Gastroesophageal sphincter (tissue), 4 donors: ENCODE data around the gene ANKRD35. TPM values are rescaled to one million over a fixed set of nuclear protein-coding genes. Genes with fewer than 3 reads are reported as not detected.

Experiments
- ATAC-seq: fragments of 150-250 bp; one replicate; pipeline ENCODE4 v1.9.1; 2016; ENCODE audit warnings: mild to moderate bottlenecking, moderate library complexity
- H3K27ac ChIP-seq, 4 donors: fragments of 200-600 bp; sonication (generic) in 3 of 4; 1 replicate in 3 of 4; 2 replicates in 1 of 4; pipeline ENCODE4 v1.5.1; 2016 to 2019
- H3K27me3 ChIP-seq: fragments of 200-600 bp; sonication (generic); one replicate; pipeline ENCODE4 v1.5.1; 2019
- H3K36me3 ChIP-seq, 2 donors: fragments of 200-600 bp; sonication (generic); one replicate each; pipeline ENCODE4 v1.5.1; 2019; ENCODE audit warnings: control low read depth in 1 of 2
- H3K4me1 ChIP-seq, 3 donors: fragments of 200-600 bp; sonication (generic); 1 replicate in 2 of 3; 2 replicates in 1 of 3; pipeline ENCODE4 v1.5.1; 2016 to 2019; ENCODE audit warnings: control low read depth in 2 of 3
- H3K4me3 ChIP-seq, 2 donors: fragments of 200-600 bp; sonication (generic); one replicate each; pipeline ENCODE4 v1.5.1; 2019; ENCODE audit warnings: mild to moderate bottlenecking in 1 of 2, moderate library complexity in 1 of 2
- H3K9me3 ChIP-seq, 3 donors: fragments of 200-600 bp; sonication (generic); one replicate each; pipeline ENCODE4 v1.5.1; 2017 to 2019; ENCODE audit warnings: control low read depth in 2 of 3
- CTCF ChIP-seq, 4 experiments: fragments of 200-600 bp in 2 of 4; fragments of 450-650 bp in 2 of 4; sonication (generic) in 1 of 4; IDR thresholded peaks; one replicate each; pipeline ENCODE4 v1.5.1; 2017 to 2019; ENCODE audit warnings: antibody characterized with exemption in 4 of 4, mild to moderate bottlenecking in 2 of 4, moderate library complexity in 2 of 4
- EP300 ChIP-seq: sonication (generic); formaldehyde crosslinking; IDR thresholded peaks from one replicate; pipeline ENCODE4 v1.6.1; 2017; ENCODE audit warnings: antibody characterized with exemption, mild to moderate bottlenecking
- POLR2A ChIP-seq, 2 donors: fragments of 450-650 bp; IDR thresholded peaks; one replicate each; pipeline ENCODE4 v1.6.1; 2017; ENCODE audit warnings: antibody characterized with exemption in 2 of 2, mild to moderate bottlenecking in 2 of 2, moderate library complexity in 1 of 2
- POLR2AphosphoS5 ChIP-seq: sonication (generic); formaldehyde crosslinking; IDR thresholded peaks from one replicate; pipeline ENCODE4 v1.6.1; 2017; ENCODE audit warnings: antibody characterized with exemption
- WGBS, 2 donors: methylation state at CpG; one replicate each; pipeline ENCODE4 v1.1.5; 2018; ENCODE audit warnings: low coverage in 1 of 2; 5-methylcytosine and 5-hydroxymethylcytosine counted together
- total RNA-seq, 4 donors: library from RNA; depleted of rRNA; stranded (reverse); fragments of >200 nt; gene quantifications; one replicate each; pipeline ENCODE4 v1.1.0, GENCODE V29; 2016

The ANKRD35 gene
- total RNA-seq, 4 donors from 2014 or later = 5.2 to 13.7 (median 7.9) TPM

DNA sequence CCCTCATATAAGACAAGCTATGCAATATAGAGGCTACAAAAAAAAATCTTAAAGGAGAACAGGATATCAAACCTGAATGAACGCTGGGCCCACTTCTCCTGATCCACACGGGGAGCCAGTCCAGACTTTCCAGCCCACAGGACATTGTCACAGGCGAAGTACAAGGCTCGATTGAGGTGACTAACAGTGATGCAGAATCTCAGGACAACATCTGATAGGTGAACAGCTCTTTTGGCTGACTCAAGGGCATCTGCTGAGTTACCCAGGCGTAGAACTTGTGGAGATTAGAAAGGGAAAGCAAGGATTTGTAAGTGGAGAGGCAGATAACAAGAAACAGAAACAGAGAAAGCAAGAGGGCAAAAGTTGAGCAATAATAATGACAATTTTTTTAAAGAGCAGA, 31.1 kb upstream of the ANKRD35 start:
- H3K36me3 ChIP-seq = peaks cover 0 to 55% of the 10 kb centered on the region in 2 donors
- no peak for ATAC-seq
- TF ChIP-seq POLR2AphosphoS5 (no peak), CTCF (IDR thresholded peaks at IDR 0.05) (no peak), EP300 (no peak), POLR2A (IDR thresholded peaks at IDR 0.05) (no peak)
- peaks cover 3 to 35% (median 22%) of the 10 kb centered on the region in 3 donors for H3K4me1 ChIP-seq
- no peaks in the 10 kb centered on the region for H3K9me3 ChIP-seq
- peak overlapping the region in 1 of 4 donors; percentile 92 for H3K27ac ChIP-seq
- no peaks in the 10 kb centered on the region for H3K27me3 ChIP-seq
- no peak overlapping the region for H3K4me3 ChIP-seq
- WGBS, 2 donors = 69 to 79% methylated on average over 5 of the region's 5 CpGs

- no peak for ATAC-seq
Measured at GRCh38 chr1:145912128-145912641, 26.5 kb upstream of the ANKRD35 start.

GRCh38 chr1:145908653-145909052, 23.0 kb upstream of the ANKRD35 start:
- WGBS, 2 donors = 36 to 71% methylated on average over 1 of the region's 1 CpG
- no peaks in the 10 kb centered on the region for H3K9me3 ChIP-seq
- H3K36me3 ChIP-seq = peaks cover 0 to 33% of the 10 kb centered on the region in 2 donors
- no peak overlapping the region for H3K4me3 ChIP-seq
- H3K27me3 ChIP-seq = no peaks in the 10 kb centered on the region
- H3K27ac ChIP-seq = no peak overlapping the region
- peaks cover 0 to 12% (median 3%) of the 10 kb centered on the region in 3 donors for H3K4me1 ChIP-seq
- ATAC-seq = no peak
- TF ChIP-seq POLR2A (IDR thresholded peaks at IDR 0.05) (no peak), POLR2AphosphoS5 (no peak), EP300 (no peak), CTCF (IDR thresholded peaks at IDR 0.05) (no peak)

More at GRCh38 chr1:145912128-145912641, 26.5 kb upstream of the ANKRD35 start:
- 80 to 100% methylated on average over 1 to 8 of the region's 11 CpGs for WGBS, 2 donors
- H3K4me1 ChIP-seq = peaks cover 0 to 23% (median 8%) of the 10 kb centered on the region in 3 donors
- H3K9me3 ChIP-seq = no peaks in the 10 kb centered on the region
- H3K4me3 ChIP-seq = no peak overlapping the region
- H3K27ac ChIP-seq = no peak overlapping the region
- H3K36me3 ChIP-seq = peaks cover 0 to 68% of the 10 kb centered on the region in 2 donors
- H3K27me3 ChIP-seq = no peaks in the 10 kb centered on the region
- TF ChIP-seq EP300 (no peak), POLR2AphosphoS5 (no peak), POLR2A (IDR thresholded peaks at IDR 0.05) (no peak), CTCF (IDR thresholded peaks at IDR 0.05) (no peak)

DNA sequence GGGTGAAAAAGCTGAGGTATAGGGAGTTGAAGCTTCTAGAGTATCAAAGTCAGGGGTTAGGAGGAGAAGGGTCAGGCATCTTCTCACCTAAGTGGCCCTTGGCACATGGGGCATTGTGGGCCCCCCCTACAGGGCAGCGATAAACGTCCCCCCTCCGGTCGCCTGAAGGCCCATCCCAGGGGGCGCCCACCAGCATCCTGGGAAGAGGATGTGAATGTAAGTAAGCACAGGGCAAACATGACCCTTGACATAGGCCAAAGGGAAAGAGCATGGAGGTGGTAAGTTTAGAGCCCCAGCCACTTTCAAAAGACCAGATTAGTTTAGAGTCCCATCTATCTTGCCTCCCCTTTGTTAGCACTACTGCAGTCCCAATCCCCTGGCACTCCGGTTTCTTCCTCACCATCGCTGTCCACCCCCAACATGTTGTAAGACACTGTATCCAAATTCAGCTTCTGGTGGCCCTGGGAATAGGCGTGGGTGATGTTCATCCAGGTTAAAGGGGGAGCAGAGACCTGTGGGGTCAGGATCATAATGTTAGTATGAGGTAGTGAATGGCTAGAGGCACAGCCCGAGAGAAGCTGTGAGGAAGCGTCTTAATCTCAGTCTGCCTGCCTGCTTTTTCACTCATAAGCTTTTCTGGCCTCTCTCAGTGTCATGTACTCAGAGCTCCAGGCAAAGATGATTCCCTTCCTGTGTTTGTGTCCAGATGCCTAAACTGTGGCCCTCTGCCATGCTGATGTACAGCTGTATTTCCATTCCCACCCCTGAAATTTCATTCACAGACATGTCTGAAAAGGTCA, 21.5 kb upstream of the ANKRD35 start:
- Histone ChIP-seq H3K27me3 (no peaks in the 10 kb centered on the region), H3K36me3 (peaks cover 0 to 18% of the 10 kb centered on the region in 2 donors), H3K27ac (no peak overlapping the region), H3K9me3 (no peaks in the 10 kb centered on the region), H3K4me1 (peaks cover 0 to 12% (median 3%) of the 10 kb centered on the region in 3 donors), H3K4me3 (no peak overlapping the region)
- no peak for TF ChIP-seq CTCF (IDR thresholded peaks at IDR 0.05)
- no peak for TF ChIP-seq EP300
- TF ChIP-seq POLR2AphosphoS5 = no peak
- TF ChIP-seq POLR2A (IDR thresholded peaks at IDR 0.05) = no peak
- ATAC-seq = no peak
- WGBS, 2 donors = 62 to 100% methylated on average over 1 to 4 of the region's 10 CpGs
